Measurements from ENCODE around the gene OR5AU1.

Gene OR5AU1

GRCh38 chr14:21155963-21156362, at the start of gene OR5AU1:
OR5AU1 (minus strand) TSS chr14:21156063; CDS start chr14:21155872, 191 bp downstream.
- no peak for DNase-seq (ENCODE audit: low spot score)
- in situ Hi-C loops (cut with MboI; ENCODE audit: low pct_unique_long_range_greater_than_20kb, low sequenced_read_pairs, unreplicated experiment) = no loop called here
- TF ChIP-seq CTCF (IDR thresholded peaks at IDR 0.05; ENCODE audit: extremely low read depth, insufficient read depth, missing control alignments) = no peak

GRCh38 chr14:21205026-21205677, 49.3 kb upstream of the OR5AU1 start:
- DNase-seq (ENCODE audit: low spot score) = no peak
- TF ChIP-seq CTCF (IDR thresholded peaks at IDR 0.05; ENCODE audit: extremely low read depth, insufficient read depth, missing control alignments) = no peak
- in situ Hi-C loops (cut with MboI; ENCODE audit: low pct_unique_long_range_greater_than_20kb, low sequenced_read_pairs, unreplicated experiment) = no loop called here

GRCh38 chr14:21204167-21205025, 48.5 kb upstream of the OR5AU1 start:
- in situ Hi-C loops (cut with MboI; ENCODE audit: low pct_unique_long_range_greater_than_20kb, low sequenced_read_pairs, unreplicated experiment) = no loop called here
- no peak for DNase-seq (ENCODE audit: low spot score)
- TF ChIP-seq CTCF (IDR thresholded peaks at IDR 0.05; ENCODE audit: extremely low read depth, insufficient read depth, missing control alignments) = no peak

- no peak for DNase-seq (ENCODE audit: low spot score)
- in situ Hi-C loops (cut with MboI; ENCODE audit: low pct_unique_long_range_greater_than_20kb, low sequenced_read_pairs, unreplicated experiment) = no loop called here
- TF ChIP-seq CTCF (IDR thresholded peaks at IDR 0.05; ENCODE audit: extremely low read depth, insufficient read depth, missing control alignments) = no peak
Observed at GRCh38 chr14:21203470-21204166, 47.8 kb upstream of the OR5AU1 start.

- no peak for DNase-seq (ENCODE audit: low spot score)
- in situ Hi-C loops (cut with MboI; ENCODE audit: low pct_unique_long_range_greater_than_20kb, low sequenced_read_pairs, unreplicated experiment) = no loop called here
- no peak for TF ChIP-seq CTCF (IDR thresholded peaks at IDR 0.05; ENCODE audit: extremely low read depth, insufficient read depth, missing control alignments)
Observed at GRCh38 chr14:21202463-21203358, 46.8 kb upstream of the OR5AU1 start.
